ENCODE data around the gene DYNC2H1.

Gene DYNC2H1

DNA sequence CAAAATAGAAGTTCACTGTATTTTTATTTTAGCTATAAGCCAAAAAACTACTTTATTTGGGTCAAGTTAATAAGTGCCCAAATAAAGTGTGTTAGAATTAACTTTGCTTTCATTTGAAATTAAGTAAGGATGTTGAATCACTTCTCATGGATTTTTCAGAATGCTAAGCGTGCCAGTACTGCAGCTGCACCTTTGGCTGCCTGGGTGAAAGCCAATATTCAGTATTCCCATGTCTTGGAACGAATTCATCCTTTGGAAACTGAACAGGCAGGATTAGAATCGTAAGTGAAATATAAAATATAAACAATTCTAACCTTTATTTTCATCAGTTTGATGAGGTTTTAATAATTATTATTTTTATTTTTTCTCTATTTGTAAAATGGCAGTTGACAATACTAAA is 113.6 kb downstream of the DYNC2H1 start:
- Histone ChIP-seq H3K4me3 (ENCODE audit: control insufficient read depth in 1 of 7, extremely low read depth in 1 of 7, insufficient read depth in 4 of 7, low read depth in 2 of 7, low read length in 6 of 7) (no peak overlapping the region), H3K36me3 (ENCODE audit: control insufficient read depth in 4 of 4, insufficient read depth in 4 of 4, low read length in 3 of 4) (no peaks in the 10 kb centered on the region), H3K9me3 (ENCODE audit: control extremely low read depth in 1 of 5, control insufficient read depth in 4 of 5, insufficient read depth in 2 of 5, low read depth in 1 of 5, low read length in 4 of 5) (no peaks in the 10 kb centered on the region), H3K27ac (ENCODE audit: insufficient read depth in 1 of 2, low read depth in 1 of 2, low read length in 2 of 2, poor library complexity in 1 of 2, severe bottlenecking in 2 of 2) (no peak overlapping the region), H3K27me3 (replicated peaks in 2 of 5; ENCODE audit: control insufficient read depth in 4 of 5, insufficient read depth in 5 of 5, low read length in 4 of 5) (no peaks in the 10 kb centered on the region), H3K4me1 (ENCODE audit: control extremely low read depth in 1 of 4, control insufficient read depth in 4 of 4, insufficient read depth in 4 of 4, low read length in 3 of 4) (no peaks in the 10 kb centered on the region)
- POLR2A ChIA-PET: no interaction called here
- DNase-seq: no peak
- no CpG with 5 or more reads among the region's 3 CpGs for WGBS (ENCODE audit: insufficient coverage)
- CTCF ChIA-PET: no interaction called here

DNA sequence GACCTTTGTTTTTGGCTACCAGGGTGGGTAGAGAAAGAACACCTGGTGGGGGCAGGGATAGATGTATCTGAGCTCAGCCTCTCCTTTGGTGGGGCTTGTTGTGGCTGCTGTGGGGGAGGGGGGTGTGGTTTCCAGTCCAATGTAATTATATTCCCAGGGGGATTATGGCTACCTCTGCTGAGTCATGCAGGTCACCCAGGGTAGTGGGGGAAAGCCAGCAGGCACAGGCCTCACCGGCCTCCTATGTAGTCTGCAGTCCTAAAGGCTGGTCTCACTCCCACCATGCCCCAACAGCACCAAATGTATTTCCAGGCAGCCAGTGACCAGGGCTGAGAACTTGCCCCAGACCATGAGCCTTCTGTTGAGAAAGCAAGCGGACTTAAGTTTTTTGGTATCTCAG is 119.6 kb downstream of the DYNC2H1 start:
- Histone ChIP-seq H3K36me3 (ENCODE audit: control insufficient read depth in 4 of 4, insufficient read depth in 4 of 4, low read length in 3 of 4) (no peaks in the 10 kb centered on the region), H3K27ac (ENCODE audit: insufficient read depth in 1 of 2, low read depth in 1 of 2, low read length in 2 of 2, poor library complexity in 1 of 2, severe bottlenecking in 2 of 2) (no peak overlapping the region), H3K4me1 (ENCODE audit: control extremely low read depth in 1 of 4, control insufficient read depth in 4 of 4, insufficient read depth in 4 of 4, low read length in 3 of 4) (no peaks in the 10 kb centered on the region), H3K27me3 (replicated peaks in 2 of 5; ENCODE audit: control insufficient read depth in 4 of 5, insufficient read depth in 5 of 5, low read length in 4 of 5) (no peaks in the 10 kb centered on the region), H3K4me3 (ENCODE audit: control insufficient read depth in 1 of 7, extremely low read depth in 1 of 7, insufficient read depth in 4 of 7, low read depth in 2 of 7, low read length in 6 of 7) (no peak overlapping the region), H3K9me3 (ENCODE audit: control extremely low read depth in 1 of 5, control insufficient read depth in 4 of 5, insufficient read depth in 2 of 5, low read depth in 1 of 5, low read length in 4 of 5) (no peaks in the 10 kb centered on the region)
- 94% methylated on average over 2 of the region's 2 CpGs for WGBS (ENCODE audit: insufficient coverage)
- CTCF ChIA-PET: no interaction called here
- POLR2A ChIA-PET: no interaction called here
- DNase-seq: no peak

DNA sequence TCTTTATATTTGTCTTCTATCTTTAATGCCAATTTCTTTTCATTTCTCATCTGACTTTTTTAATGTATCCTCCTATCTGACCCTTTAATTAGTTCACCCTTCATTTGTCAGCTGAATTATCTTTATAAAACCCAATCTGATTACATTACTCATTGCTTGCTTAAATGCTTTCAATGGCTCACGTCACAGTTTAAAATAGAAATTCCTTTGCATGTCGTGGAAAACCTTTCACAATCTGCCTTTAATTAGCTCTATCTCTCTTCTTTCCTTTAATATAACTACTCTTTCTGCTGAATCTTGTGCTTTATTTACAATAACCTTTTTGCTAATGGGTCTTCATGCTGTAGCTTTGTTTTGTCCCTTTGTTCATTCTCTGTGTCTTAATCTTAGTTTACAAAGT is 125.7 kb downstream of the DYNC2H1 start:
- no peaks in the 10 kb centered on the region for H3K4me1 ChIP-seq (ENCODE audit: control extremely low read depth in 1 of 4, control insufficient read depth in 4 of 4, insufficient read depth in 4 of 4, low read length in 3 of 4)
- H3K4me3 ChIP-seq (ENCODE audit: control insufficient read depth in 1 of 7, extremely low read depth in 1 of 7, insufficient read depth in 4 of 7, low read depth in 2 of 7, low read length in 6 of 7): no peak overlapping the region
- no peaks in the 10 kb centered on the region for H3K36me3 ChIP-seq (ENCODE audit: control insufficient read depth in 4 of 4, insufficient read depth in 4 of 4, low read length in 3 of 4)
- no peak overlapping the region for H3K27ac ChIP-seq (ENCODE audit: insufficient read depth in 1 of 2, low read depth in 1 of 2, low read length in 2 of 2, poor library complexity in 1 of 2, severe bottlenecking in 2 of 2)
- no peak for DNase-seq
- CTCF ChIA-PET: no interaction called here
- POLR2A ChIA-PET: no interaction called here
- H3K9me3 ChIP-seq (ENCODE audit: control extremely low read depth in 1 of 5, control insufficient read depth in 4 of 5, insufficient read depth in 2 of 5, low read depth in 1 of 5, low read length in 4 of 5): no peaks in the 10 kb centered on the region
- no peaks in the 10 kb centered on the region for H3K27me3 ChIP-seq (replicated peaks in 2 of 5; ENCODE audit: control insufficient read depth in 4 of 5, insufficient read depth in 5 of 5, low read length in 4 of 5)
- 100% methylated on average over 2 of the region's 2 CpGs for WGBS (ENCODE audit: insufficient coverage)

DNA sequence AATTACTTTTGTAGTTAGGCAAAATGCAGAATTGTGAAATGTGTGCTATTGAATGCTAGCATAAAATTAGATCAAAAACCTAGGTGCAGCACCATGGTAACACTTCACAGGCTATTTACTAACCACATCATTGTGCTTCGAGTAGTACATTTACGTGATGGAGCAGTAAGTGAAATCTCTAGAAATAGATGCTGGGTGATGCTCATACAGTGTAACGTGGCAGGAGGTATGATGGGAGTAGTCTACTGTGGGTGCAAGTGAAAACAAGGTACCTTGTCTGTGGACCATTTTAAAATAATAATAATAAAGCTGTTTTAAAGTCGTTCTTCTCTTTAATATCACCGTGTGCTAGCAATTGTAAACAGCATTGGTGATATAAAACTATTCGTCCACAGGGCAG is 132.3 kb downstream of the DYNC2H1 start:
- no CpG with 5 or more reads among the region's 6 CpGs for WGBS (ENCODE audit: insufficient coverage)
- H3K4me1 ChIP-seq (ENCODE audit: control extremely low read depth in 1 of 4, control insufficient read depth in 4 of 4, insufficient read depth in 4 of 4, low read length in 3 of 4): no peaks in the 10 kb centered on the region
- POLR2A ChIA-PET: no interaction called here
- H3K9me3 ChIP-seq (ENCODE audit: control extremely low read depth in 1 of 5, control insufficient read depth in 4 of 5, insufficient read depth in 2 of 5, low read depth in 1 of 5, low read length in 4 of 5): no peaks in the 10 kb centered on the region
- H3K27ac ChIP-seq (ENCODE audit: insufficient read depth in 1 of 2, low read depth in 1 of 2, low read length in 2 of 2, poor library complexity in 1 of 2, severe bottlenecking in 2 of 2): no peak overlapping the region
- no peak for DNase-seq
- CTCF ChIA-PET: no interaction called here
- no peaks in the 10 kb centered on the region for H3K36me3 ChIP-seq (ENCODE audit: control insufficient read depth in 4 of 4, insufficient read depth in 4 of 4, low read length in 3 of 4)
- no peak overlapping the region for H3K4me3 ChIP-seq (ENCODE audit: control insufficient read depth in 1 of 7, extremely low read depth in 1 of 7, insufficient read depth in 4 of 7, low read depth in 2 of 7, low read length in 6 of 7)
- no peaks in the 10 kb centered on the region for H3K27me3 ChIP-seq (replicated peaks in 2 of 5; ENCODE audit: control insufficient read depth in 4 of 5, insufficient read depth in 5 of 5, low read length in 4 of 5)

DNA sequence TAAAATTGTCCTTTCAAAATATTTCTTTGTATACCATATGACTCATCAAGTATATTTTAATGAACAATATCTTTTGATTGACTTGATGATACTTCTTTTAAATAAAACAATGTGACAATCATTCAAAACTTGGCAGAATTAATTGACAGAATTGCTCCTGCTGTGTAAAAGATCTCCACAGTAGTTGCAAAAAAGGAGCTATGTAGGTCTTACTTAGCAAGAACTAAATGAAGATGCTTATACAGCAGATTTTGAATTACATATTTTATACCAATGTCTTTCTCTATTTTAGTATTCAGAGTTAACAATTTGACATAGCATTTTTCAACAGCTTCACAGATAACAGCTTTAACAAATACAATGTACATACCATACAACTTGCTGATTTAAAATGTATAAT is 144.9 kb downstream of the DYNC2H1 start:
- POLR2A ChIA-PET: no interaction called here
- Histone ChIP-seq H3K27me3 (replicated peaks in 2 of 5; ENCODE audit: control insufficient read depth in 4 of 5, insufficient read depth in 5 of 5, low read length in 4 of 5) (no peaks in the 10 kb centered on the region), H3K4me3 (ENCODE audit: control insufficient read depth in 1 of 7, extremely low read depth in 1 of 7, insufficient read depth in 4 of 7, low read depth in 2 of 7, low read length in 6 of 7) (no peak overlapping the region), H3K27ac (ENCODE audit: insufficient read depth in 1 of 2, low read depth in 1 of 2, low read length in 2 of 2, poor library complexity in 1 of 2, severe bottlenecking in 2 of 2) (no peak overlapping the region), H3K9me3 (ENCODE audit: control extremely low read depth in 1 of 5, control insufficient read depth in 4 of 5, insufficient read depth in 2 of 5, low read depth in 1 of 5, low read length in 4 of 5) (no peaks in the 10 kb centered on the region), H3K36me3 (ENCODE audit: control insufficient read depth in 4 of 4, insufficient read depth in 4 of 4, low read length in 3 of 4) (no peaks in the 10 kb centered on the region), H3K4me1 (ENCODE audit: control extremely low read depth in 1 of 4, control insufficient read depth in 4 of 4, insufficient read depth in 4 of 4, low read length in 3 of 4) (no peaks in the 10 kb centered on the region)
- no peak for DNase-seq
- CTCF ChIA-PET: no interaction called here

DNA sequence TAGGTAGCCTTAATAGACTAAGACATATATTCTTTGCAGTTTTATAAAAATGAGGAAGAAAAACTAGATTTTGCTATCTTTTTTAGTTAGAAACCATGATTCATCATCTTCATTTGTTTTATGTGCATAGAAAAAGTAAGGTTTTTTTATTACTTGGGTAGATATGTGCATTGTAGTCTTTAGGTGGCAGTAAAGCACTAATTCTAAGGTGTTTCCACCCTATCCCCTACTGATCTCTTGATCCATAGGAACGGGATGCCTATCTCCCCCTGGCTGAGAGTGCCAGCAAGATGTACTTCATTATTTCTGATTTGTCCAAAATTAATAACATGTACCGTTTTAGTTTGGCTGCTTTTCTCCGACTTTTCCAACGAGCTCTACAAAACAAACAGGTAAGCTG is 148.1 kb downstream of the DYNC2H1 start:
- peak; percentile 0 to 2 (median 1) for DNase-seq
- Histone ChIP-seq H3K9me3 (ENCODE audit: control extremely low read depth in 1 of 5, control insufficient read depth in 4 of 5, insufficient read depth in 2 of 5, low read depth in 1 of 5, low read length in 4 of 5) (no peaks in the 10 kb centered on the region), H3K4me1 (ENCODE audit: control extremely low read depth in 1 of 4, control insufficient read depth in 4 of 4, insufficient read depth in 4 of 4, low read length in 3 of 4) (no peaks in the 10 kb centered on the region), H3K27ac (ENCODE audit: insufficient read depth in 1 of 2, low read depth in 1 of 2, low read length in 2 of 2, poor library complexity in 1 of 2, severe bottlenecking in 2 of 2) (no peak overlapping the region), H3K4me3 (ENCODE audit: control insufficient read depth in 1 of 7, extremely low read depth in 1 of 7, insufficient read depth in 4 of 7, low read depth in 2 of 7, low read length in 6 of 7) (no peak overlapping the region), H3K27me3 (replicated peaks in 2 of 5; ENCODE audit: control insufficient read depth in 4 of 5, insufficient read depth in 5 of 5, low read length in 4 of 5) (no peaks in the 10 kb centered on the region), H3K36me3 (ENCODE audit: control insufficient read depth in 4 of 4, insufficient read depth in 4 of 4, low read length in 3 of 4) (no peaks in the 10 kb centered on the region)
- ChIA-PET CTCF (no interaction called here), POLR2A (no interaction called here)
- WGBS (ENCODE audit: insufficient coverage): 100% methylated on average over 2 of the region's 4 CpGs

DNA sequence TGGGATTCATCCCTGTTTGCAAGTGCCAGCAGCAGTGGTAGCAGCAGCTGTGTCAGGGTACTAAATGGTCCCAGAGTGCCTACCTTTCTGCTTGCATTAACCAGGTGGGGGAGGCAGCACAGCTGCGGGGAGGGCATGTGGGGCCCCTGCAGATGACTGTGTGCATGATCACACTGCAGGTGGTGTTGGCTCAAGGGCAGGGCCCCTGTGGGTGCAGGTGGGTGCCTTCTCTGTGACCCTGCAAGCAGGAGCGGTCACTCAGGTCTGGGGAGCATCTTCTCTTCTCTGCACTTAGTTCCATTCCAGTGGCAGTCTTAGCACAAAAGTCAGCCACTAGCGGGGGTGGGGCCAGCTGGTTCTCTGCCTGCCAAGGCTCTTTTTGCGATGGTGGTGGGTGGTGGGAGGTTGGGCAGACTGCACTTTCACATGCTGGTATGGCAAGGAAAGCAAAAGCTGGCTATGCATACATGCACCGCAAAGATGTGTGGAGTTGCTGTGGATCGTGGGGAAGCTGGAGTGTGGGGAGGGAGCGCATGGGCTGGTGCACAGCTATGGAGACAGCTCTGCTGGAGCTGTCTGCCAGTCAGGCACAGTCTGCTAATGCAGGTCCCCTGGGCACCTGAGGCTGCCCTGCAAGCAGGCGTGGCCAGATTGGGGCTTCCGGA is 157.1 kb downstream of the DYNC2H1 start:
- POLR2A ChIA-PET: no interaction called here
- WGBS (ENCODE audit: insufficient coverage): 92% methylated on average over 8 of the region's 9 CpGs
- CTCF ChIA-PET: no interaction called here

More for the DNA sequence above, 157.1 kb downstream of the DYNC2H1 start:
- H3K36me3 ChIP-seq (ENCODE audit: control insufficient read depth in 4 of 4, insufficient read depth in 4 of 4, low read length in 3 of 4): no peaks in the 10 kb centered on the region
- H3K27ac ChIP-seq (ENCODE audit: insufficient read depth in 1 of 2, low read depth in 1 of 2, low read length in 2 of 2, poor library complexity in 1 of 2, severe bottlenecking in 2 of 2): no peak overlapping the region
- H3K9me3 ChIP-seq (ENCODE audit: control extremely low read depth in 1 of 5, control insufficient read depth in 4 of 5, insufficient read depth in 2 of 5, low read depth in 1 of 5, low read length in 4 of 5): no peaks in the 10 kb centered on the region
- H3K27me3 ChIP-seq (replicated peaks in 2 of 5; ENCODE audit: control insufficient read depth in 4 of 5, insufficient read depth in 5 of 5, low read length in 4 of 5): no peaks in the 10 kb centered on the region
- no peak for DNase-seq
- no peak overlapping the region for H3K4me3 ChIP-seq (ENCODE audit: control insufficient read depth in 1 of 7, extremely low read depth in 1 of 7, insufficient read depth in 4 of 7, low read depth in 2 of 7, low read length in 6 of 7)
- no peaks in the 10 kb centered on the region for H3K4me1 ChIP-seq (ENCODE audit: control extremely low read depth in 1 of 4, control insufficient read depth in 4 of 4, insufficient read depth in 4 of 4, low read length in 3 of 4)

Measured in common myeloid progenitor, CD34-positive (primary cell).